GM23338 (cell line): ENCODE results near the gene ABHD6.

ENCODE experiments used
- CREB1 ChIP-seq: fragments of 250-450 bp; sonication (Bioruptor Pico); IDR thresholded peaks from 2 replicates; pipeline ENCODE4 v1.5.0; 2020; ENCODE audit warnings: low read depth, mild to moderate bottlenecking, moderate library complexity
- EZH2 ChIP-seq: fragments of 200-600 bp; sonication (generic); IDR thresholded peaks from one replicate; pipeline ENCODE4 v1.8.0; 2017; ENCODE audit warnings: antibody characterized with exemption, mild to moderate bottlenecking, low read depth; ENCODE audit not compliant: unreplicated experiment
- EZH2phosphoT487 ChIP-seq: fragments of 200-600 bp; sonication (generic); IDR thresholded peaks from one replicate; pipeline ENCODE4 v1.8.1; 2018; ENCODE audit warnings: antibody characterized with exemption; ENCODE audit not compliant: unreplicated experiment
- POLR2AphosphoS5 ChIP-seq: IDR thresholded peaks from 2 replicates; pipeline ENCODE4 v1.6.1; 2016; ENCODE audit warnings: antibody characterized with exemption, low read depth
- TF ChIP-seq, protein P1 (sequence below): IDR thresholded peaks from one replicate; pipeline ENCODE4 v1.6.1; 2018; ENCODE audit warnings: antibody characterized with exemption; ENCODE audit not compliant: unreplicated experiment
- TF ChIP-seq, protein P2 (sequence below), 2 experiments: fragments of 200-600 bp in 1 of 2; sonication (generic) in 1 of 2; conservative IDR thresholded peaks; 2 replicates each; pipeline versions ENCODE4 v1.5.1 to v1.6.1; 2016 to 2017; ENCODE audit warnings: antibody characterized with exemption in 2 of 2, low read depth in 2 of 2, mild to moderate bottlenecking in 2 of 2, moderate library complexity in 1 of 2
- TF ChIP-seq, protein P3 (sequence below): fragments of 250-450 bp; sonication (Bioruptor Pico); IDR thresholded peaks from 2 replicates; pipeline ENCODE4 v1.5.0; 2020; ENCODE audit warnings: mild to moderate bottlenecking, moderate library complexity

DNA sequence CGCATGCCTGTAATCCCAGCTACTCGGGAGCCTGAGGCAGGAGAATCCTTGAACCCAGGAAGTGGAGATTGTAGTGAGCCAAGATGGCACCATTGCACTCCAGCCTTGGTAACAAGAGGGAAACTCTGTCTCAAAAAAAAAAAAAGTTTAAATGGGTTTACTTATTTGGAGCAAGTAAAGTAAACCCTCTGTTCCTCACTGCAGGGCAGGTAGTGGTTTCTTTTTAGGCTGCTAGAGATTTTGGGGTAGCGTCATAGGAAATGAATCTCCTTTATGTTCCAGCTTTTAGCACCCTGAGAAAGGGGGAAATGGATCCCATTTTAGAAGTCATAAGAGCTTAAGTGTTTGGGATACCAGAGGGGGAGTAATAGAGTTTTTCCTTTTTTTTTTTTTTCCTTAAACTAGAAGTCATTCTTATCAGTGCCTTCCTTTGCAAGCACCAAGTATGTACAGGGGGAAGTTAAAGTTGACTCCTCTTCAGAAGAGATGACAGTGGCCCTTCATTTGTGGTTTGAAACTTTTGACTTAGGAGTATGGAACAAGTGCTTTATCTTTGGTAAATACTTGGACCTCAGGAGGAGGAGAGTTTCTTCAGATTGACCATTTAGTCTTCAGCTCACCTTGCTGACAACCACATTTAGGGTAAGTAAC, 103.1 kb downstream of the ABHD6 start:
- TF ChIP-seq POLR2AphosphoS5 = no peak
- TF ChIP-seq, protein P1, sequence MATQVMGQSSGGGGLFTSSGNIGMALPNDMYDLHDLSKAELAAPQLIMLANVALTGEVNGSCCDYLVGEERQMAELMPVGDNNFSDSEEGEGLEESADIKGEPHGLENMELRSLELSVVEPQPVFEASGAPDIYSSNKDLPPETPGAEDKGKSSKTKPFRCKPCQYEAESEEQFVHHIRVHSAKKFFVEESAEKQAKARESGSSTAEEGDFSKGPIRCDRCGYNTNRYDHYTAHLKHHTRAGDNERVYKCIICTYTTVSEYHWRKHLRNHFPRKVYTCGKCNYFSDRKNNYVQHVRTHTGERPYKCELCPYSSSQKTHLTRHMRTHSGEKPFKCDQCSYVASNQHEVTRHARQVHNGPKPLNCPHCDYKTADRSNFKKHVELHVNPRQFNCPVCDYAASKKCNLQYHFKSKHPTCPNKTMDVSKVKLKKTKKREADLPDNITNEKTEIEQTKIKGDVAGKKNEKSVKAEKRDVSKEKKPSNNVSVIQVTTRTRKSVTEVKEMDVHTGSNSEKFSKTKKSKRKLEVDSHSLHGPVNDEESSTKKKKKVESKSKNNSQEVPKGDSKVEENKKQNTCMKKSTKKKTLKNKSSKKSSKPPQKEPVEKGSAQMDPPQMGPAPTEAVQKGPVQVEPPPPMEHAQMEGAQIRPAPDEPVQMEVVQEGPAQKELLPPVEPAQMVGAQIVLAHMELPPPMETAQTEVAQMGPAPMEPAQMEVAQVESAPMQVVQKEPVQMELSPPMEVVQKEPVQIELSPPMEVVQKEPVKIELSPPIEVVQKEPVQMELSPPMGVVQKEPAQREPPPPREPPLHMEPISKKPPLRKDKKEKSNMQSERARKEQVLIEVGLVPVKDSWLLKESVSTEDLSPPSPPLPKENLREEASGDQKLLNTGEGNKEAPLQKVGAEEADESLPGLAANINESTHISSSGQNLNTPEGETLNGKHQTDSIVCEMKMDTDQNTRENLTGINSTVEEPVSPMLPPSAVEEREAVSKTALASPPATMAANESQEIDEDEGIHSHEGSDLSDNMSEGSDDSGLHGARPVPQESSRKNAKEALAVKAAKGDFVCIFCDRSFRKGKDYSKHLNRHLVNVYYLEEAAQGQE = no peak
- TF ChIP-seq, protein P2, sequence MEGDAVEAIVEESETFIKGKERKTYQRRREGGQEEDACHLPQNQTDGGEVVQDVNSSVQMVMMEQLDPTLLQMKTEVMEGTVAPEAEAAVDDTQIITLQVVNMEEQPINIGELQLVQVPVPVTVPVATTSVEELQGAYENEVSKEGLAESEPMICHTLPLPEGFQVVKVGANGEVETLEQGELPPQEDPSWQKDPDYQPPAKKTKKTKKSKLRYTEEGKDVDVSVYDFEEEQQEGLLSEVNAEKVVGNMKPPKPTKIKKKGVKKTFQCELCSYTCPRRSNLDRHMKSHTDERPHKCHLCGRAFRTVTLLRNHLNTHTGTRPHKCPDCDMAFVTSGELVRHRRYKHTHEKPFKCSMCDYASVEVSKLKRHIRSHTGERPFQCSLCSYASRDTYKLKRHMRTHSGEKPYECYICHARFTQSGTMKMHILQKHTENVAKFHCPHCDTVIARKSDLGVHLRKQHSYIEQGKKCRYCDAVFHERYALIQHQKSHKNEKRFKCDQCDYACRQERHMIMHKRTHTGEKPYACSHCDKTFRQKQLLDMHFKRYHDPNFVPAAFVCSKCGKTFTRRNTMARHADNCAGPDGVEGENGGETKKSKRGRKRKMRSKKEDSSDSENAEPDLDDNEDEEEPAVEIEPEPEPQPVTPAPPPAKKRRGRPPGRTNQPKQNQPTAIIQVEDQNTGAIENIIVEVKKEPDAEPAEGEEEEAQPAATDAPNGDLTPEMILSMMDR (conservative IDR thresholded peaks at IDR 0.05; ENCODE audit: low read depth in 2 of 2) = no peak
- no peak for TF ChIP-seq EZH2phosphoT487
- TF ChIP-seq, protein P3, sequence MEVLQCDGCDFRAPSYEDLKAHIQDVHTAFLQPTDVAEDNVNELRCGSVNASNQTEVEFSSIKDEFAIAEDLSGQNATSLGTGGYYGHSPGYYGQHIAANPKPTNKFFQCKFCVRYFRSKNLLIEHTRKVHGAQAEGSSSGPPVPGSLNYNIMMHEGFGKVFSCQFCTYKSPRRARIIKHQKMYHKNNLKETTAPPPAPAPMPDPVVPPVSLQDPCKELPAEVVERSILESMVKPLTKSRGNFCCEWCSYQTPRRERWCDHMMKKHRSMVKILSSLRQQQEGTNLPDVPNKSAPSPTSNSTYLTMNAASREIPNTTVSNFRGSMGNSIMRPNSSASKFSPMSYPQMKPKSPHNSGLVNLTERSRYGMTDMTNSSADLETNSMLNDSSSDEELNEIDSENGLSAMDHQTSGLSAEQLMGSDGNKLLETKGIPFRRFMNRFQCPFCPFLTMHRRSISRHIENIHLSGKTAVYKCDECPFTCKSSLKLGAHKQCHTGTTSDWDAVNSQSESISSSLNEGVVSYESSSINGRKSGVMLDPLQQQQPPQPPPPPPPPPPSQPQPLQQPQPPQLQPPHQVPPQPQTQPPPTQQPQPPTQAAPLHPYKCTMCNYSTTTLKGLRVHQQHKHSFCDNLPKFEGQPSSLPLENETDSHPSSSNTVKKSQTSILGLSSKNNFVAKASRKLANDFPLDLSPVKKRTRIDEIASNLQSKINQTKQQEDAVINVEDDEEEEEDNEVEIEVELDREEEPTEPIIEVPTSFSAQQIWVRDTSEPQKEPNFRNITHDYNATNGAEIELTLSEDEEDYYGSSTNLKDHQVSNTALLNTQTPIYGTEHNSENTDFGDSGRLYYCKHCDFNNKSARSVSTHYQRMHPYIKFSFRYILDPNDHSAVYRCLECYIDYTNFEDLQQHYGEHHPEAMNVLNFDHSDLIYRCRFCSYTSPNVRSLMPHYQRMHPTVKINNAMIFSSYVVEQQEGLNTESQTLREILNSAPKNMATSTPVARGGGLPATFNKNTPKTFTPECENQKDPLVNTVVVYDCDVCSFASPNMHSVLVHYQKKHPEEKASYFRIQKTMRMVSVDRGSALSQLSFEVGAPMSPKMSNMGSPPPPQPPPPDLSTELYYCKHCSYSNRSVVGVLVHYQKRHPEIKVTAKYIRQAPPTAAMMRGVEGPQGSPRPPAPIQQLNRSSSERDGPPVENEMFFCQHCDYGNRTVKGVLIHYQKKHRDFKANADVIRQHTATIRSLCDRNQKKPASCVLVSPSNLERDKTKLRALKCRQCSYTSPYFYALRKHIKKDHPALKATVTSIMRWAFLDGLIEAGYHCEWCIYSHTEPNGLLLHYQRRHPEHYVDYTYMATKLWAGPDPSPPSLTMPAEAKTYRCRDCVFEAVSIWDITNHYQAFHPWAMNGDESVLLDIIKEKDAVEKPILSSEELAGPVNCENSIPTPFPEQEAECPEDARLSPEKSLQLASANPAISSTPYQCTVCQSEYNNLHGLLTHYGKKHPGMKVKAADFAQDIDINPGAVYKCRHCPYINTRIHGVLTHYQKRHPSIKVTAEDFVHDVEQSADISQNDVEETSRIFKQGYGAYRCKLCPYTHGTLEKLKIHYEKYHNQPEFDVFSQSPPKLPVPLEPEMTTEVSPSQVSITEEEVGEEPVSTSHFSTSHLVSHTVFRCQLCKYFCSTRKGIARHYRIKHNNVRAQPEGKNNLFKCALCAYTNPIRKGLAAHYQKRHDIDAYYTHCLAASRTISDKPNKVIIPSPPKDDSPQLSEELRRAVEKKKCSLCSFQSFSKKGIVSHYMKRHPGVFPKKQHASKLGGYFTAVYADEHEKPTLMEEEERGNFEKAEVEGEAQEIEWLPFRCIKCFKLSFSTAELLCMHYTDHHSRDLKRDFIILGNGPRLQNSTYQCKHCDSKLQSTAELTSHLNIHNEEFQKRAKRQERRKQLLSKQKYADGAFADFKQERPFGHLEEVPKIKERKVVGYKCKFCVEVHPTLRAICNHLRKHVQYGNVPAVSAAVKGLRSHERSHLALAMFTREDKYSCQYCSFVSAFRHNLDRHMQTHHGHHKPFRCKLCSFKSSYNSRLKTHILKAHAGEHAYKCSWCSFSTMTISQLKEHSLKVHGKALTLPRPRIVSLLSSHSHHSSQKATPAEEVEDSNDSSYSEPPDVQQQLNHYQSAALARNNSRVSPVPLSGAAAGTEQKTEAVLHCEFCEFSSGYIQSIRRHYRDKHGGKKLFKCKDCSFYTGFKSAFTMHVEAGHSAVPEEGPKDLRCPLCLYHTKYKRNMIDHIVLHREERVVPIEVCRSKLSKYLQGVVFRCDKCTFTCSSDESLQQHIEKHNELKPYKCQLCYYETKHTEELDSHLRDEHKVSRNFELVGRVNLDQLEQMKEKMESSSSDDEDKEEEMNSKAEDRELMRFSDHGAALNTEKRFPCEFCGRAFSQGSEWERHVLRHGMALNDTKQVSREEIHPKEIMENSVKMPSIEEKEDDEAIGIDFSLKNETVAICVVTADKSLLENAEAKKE (CRISPR knock-in tag) = no peak
- no peak for TF ChIP-seq EZH2
- no peak for TF ChIP-seq CREB1 (CRISPR knock-in tag)
